Activated naive CD8-positive, alpha-beta T cell treated with anti-CD3 and anti-CD28 coated beads for 36 hours (primary cell): ENCODE data around the gene AMPD1. TPM values are rescaled to one million over a fixed set of nuclear protein-coding genes. Genes with fewer than 3 reads are reported as not detected.
A peak's percentile ranks its signal among the peaks of the same experiment; 100 is the strongest.

Experiments used
- DNase-seq: peaks from one replicate; pipeline ENCODE4 v3.0.0; 2021
- H3K27ac Mint-ChIP-seq: one replicate; pipeline ENCODE4 v1.8.0; 2022; ENCODE audit warnings: mild to moderate bottlenecking, moderate library complexity, mixed read lengths
- H3K27me3 Mint-ChIP-seq: one replicate; pipeline ENCODE4 v1.8.0; 2022; ENCODE audit warnings: mild to moderate bottlenecking, mixed read lengths
- H3K36me3 Mint-ChIP-seq: one replicate; pipeline ENCODE4 v1.8.0; 2021; ENCODE audit warnings: mild to moderate bottlenecking, mixed read lengths
- H3K4me1 Mint-ChIP-seq: one replicate; pipeline ENCODE4 v1.8.0; 2021; ENCODE audit warnings: mixed read lengths
- H3K4me3 Mint-ChIP-seq: one replicate; pipeline ENCODE4 v1.8.0; 2022; ENCODE audit warnings: mild to moderate bottlenecking, moderate library complexity, mixed read lengths
- H3K9me3 Mint-ChIP-seq: one replicate; pipeline ENCODE4 v1.8.0; 2022; ENCODE audit warnings: mixed read lengths
- total RNA-seq, 2 experiments: library from RNA; stranded (reverse); gene quantifications; one replicate each; pipeline ENCODE4 v1.2.3, GENCODE V29; 2021

Gene AMPD1
- total RNA-seq, 2 experiments from 2014 or later = not detected

GRCh38 chr1:114715952-114716303 lies 20.6 kb upstream of the AMPD1 start:
- no peak for DNase-seq
- Mint-ChIP-seq H3K9me3 (no peaks in the 10 kb centered on the region), H3K27ac (peak overlapping the region; percentile 99), H3K4me1 (peaks cover 29% of the 10 kb centered on the region), H3K27me3 (no peaks in the 10 kb centered on the region), H3K36me3 (peaks cover 42% of the 10 kb centered on the region), H3K4me3 (peak overlapping the region; percentile 99)

DNA sequence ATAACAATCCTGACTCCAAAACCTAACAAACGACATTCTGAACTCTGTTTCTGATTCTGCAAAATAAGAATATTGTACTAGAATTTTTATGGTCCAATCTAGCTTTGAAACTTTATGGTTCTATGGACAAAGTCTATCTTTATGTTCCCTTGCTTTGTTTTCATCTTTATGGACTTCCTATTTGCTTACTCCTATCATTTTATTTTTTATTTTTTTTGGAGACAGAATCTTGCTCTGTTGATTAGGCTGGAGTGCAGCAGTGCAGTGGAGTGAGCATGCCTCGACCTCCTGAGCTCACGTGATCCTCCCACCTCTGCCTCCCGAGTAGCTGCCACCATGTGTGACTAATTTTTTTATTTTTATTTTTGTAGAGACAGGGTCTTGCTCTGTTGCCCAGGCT lies 17.6 kb upstream of the AMPD1 start:
- no peaks in the 10 kb centered on the region for H3K9me3 Mint-ChIP-seq
- H3K27me3 Mint-ChIP-seq = no peaks in the 10 kb centered on the region
- no peak overlapping the region for H3K27ac Mint-ChIP-seq
- H3K36me3 Mint-ChIP-seq = peaks cover 33% of the 10 kb centered on the region
- no peak for DNase-seq
- peaks cover 27% of the 10 kb centered on the region for H3K4me1 Mint-ChIP-seq
- H3K4me3 Mint-ChIP-seq = no peak overlapping the region

DNA sequence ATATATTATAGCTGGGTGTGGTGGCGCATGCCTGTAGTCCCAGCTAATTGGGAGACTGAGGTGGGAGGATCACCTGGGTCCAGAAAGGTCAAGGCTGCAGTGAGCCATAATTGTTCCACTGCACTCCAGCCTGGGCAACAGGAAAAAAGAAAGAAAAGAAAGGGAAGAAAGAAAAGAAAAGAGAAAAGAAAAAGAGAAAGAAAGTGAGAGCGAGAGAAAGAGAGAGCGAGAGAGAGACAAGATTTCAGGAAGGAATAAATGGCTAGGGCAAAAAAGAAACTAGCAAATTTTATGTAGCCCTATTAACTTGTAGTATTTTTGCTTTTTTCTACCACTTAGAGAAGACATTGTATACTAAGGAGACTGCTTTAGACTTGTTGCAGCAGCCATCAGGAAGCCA lies 15.0 kb upstream of the AMPD1 start:
- Mint-ChIP-seq H3K4me1 (peaks cover 21% of the 10 kb centered on the region), H3K27me3 (no peaks in the 10 kb centered on the region), H3K27ac (no peak overlapping the region), H3K36me3 (peaks cover 30% of the 10 kb centered on the region), H3K9me3 (no peaks in the 10 kb centered on the region), H3K4me3 (no peak overlapping the region)
- DNase-seq = no peak

DNA sequence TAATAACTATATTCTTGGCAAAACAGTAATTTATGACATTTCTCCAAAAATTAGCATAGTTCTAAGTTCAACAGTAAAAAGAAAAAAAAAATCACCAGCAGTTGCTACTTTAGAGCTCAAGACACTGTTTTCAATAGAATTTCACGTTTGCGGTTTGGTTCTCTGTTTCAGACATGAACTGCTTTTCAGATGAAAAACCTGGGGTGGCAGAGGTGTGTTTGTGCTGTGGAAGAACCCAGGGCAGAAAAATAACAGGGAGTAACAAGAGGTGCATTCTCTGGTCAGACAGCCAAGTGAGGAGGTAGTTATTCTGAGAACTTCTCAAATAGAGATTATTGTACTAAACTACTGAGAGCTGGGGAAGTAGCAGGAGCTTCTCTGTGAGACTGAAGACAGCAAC lies 12.3 kb upstream of the AMPD1 start:
- Mint-ChIP-seq H3K9me3 (no peaks in the 10 kb centered on the region), H3K27me3 (no peaks in the 10 kb centered on the region), H3K4me3 (no peak overlapping the region), H3K4me1 (peaks cover 10% of the 10 kb centered on the region), H3K27ac (no peak overlapping the region), H3K36me3 (peaks cover 22% of the 10 kb centered on the region)
- DNase-seq = no peak

- H3K4me3 Mint-ChIP-seq = no peak overlapping the region
- H3K4me1 Mint-ChIP-seq = peaks cover 9% of the 10 kb centered on the region
- peaks cover 11% of the 10 kb centered on the region for H3K36me3 Mint-ChIP-seq
- no peaks in the 10 kb centered on the region for H3K27me3 Mint-ChIP-seq
- H3K27ac Mint-ChIP-seq = no peak overlapping the region
- no peak for DNase-seq
- H3K9me3 Mint-ChIP-seq = no peaks in the 10 kb centered on the region
Measured at GRCh38 chr1:114703242-114703641, 7.9 kb upstream of the AMPD1 start.

DNA sequence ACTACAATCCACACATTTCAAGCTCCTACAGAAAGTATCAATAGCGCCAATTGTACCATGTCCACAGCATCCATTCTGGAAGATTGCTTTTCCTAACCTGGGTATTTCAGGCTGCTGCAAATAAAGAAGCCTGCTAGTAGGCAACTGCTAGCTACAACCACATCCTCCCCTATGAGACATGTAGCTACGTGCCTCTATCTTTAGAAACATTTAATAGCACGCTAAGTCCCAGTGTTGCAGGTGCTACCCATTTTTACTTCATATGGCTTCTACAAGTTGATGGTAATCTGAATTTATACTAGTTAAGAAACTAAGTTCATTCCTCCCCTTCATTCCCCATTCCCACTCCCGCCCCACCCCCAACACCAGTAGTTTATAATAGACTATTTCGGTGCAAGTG lies 7.4 kb upstream of the AMPD1 start:
- H3K36me3 Mint-ChIP-seq = peaks cover 10% of the 10 kb centered on the region
- H3K27me3 Mint-ChIP-seq = no peaks in the 10 kb centered on the region
- DNase-seq = no peak
- H3K4me1 Mint-ChIP-seq = peaks cover 8% of the 10 kb centered on the region
- H3K27ac Mint-ChIP-seq = no peak overlapping the region
- no peak overlapping the region for H3K4me3 Mint-ChIP-seq
- H3K9me3 Mint-ChIP-seq = no peaks in the 10 kb centered on the region

GRCh38 chr1:114701931-114702330 lies 6.6 kb upstream of the AMPD1 start:
- H3K4me1 Mint-ChIP-seq = peaks cover under 1% of the 10 kb centered on the region
- no peak for DNase-seq
- H3K9me3 Mint-ChIP-seq = no peaks in the 10 kb centered on the region
- no peak overlapping the region for H3K4me3 Mint-ChIP-seq
- no peak overlapping the region for H3K27ac Mint-ChIP-seq
- peaks cover 3% of the 10 kb centered on the region for H3K36me3 Mint-ChIP-seq
- H3K27me3 Mint-ChIP-seq = no peaks in the 10 kb centered on the region

GRCh38 chr1:114700036-114700600 lies 4.8 kb upstream of the AMPD1 start:
- DNase-seq = no peak
- Mint-ChIP-seq H3K4me1 (no peaks in the 10 kb centered on the region), H3K9me3 (no peaks in the 10 kb centered on the region), H3K4me3 (no peak overlapping the region), H3K36me3 (no peaks in the 10 kb centered on the region), H3K27ac (no peak overlapping the region), H3K27me3 (peaks cover 5% of the 10 kb centered on the region)

GRCh38 chr1:114696810-114697209 lies 1.5 kb upstream of the AMPD1 start:
- Mint-ChIP-seq H3K4me3 (no peak overlapping the region), H3K4me1 (no peaks in the 10 kb centered on the region), H3K27me3 (peaks cover 5% of the 10 kb centered on the region), H3K9me3 (no peaks in the 10 kb centered on the region), H3K36me3 (no peaks in the 10 kb centered on the region), H3K27ac (no peak overlapping the region)
- no peak for DNase-seq

GRCh38 chr1:114694540-114695310 lies 621 bp downstream of the AMPD1 start:
- H3K27me3 Mint-ChIP-seq = peaks cover 8% of the 10 kb centered on the region
- no peak overlapping the region for H3K4me3 Mint-ChIP-seq
- H3K36me3 Mint-ChIP-seq = no peaks in the 10 kb centered on the region
- H3K4me1 Mint-ChIP-seq = no peaks in the 10 kb centered on the region
- no peak for DNase-seq
- H3K9me3 Mint-ChIP-seq = no peaks in the 10 kb centered on the region
- no peak overlapping the region for H3K27ac Mint-ChIP-seq

DNA sequence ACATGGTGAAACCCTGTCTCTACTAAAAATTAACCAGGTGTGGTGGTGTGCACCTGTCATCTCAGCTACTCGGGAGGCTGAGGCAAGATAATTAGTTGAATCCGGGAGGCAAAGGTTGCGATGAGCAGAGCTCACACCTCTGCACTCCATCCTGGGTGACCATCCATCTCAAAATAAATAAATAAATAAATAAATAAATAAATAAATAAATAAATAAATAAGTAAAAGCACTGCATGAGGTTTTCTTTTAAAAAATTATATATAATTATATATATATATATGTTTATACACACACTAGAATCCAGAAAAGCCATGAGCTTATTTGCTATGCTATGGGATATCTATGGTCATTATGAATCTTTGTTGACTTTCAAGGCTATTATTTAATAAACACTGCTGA lies 2.4 kb downstream of the AMPD1 start:
- no peaks in the 10 kb centered on the region for H3K4me1 Mint-ChIP-seq
- H3K4me3 Mint-ChIP-seq = no peak overlapping the region
- no peak for DNase-seq
- no peaks in the 10 kb centered on the region for H3K9me3 Mint-ChIP-seq
- H3K27ac Mint-ChIP-seq = no peak overlapping the region
- no peaks in the 10 kb centered on the region for H3K36me3 Mint-ChIP-seq
- peaks cover 8% of the 10 kb centered on the region for H3K27me3 Mint-ChIP-seq

DNA sequence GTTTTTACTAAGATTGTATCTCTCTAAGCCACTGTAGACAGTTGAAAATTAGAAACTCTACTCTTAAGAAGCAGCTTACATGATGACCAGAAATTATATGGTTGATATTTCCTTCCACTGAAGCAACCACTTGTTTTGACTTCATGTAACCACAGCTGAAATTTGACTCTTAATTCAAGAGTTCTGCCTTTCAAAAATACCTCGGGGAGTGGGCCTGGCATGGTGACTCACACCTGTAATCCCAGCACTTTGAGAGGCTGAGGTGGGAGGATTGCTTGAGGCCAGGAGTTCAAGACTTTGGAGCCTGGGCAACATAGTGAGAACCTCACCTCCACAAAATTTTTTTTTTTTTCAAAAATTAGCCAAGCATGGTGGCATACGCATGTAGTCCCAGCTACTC lies 4.3 kb downstream of the AMPD1 start:
- Mint-ChIP-seq H3K9me3 (no peaks in the 10 kb centered on the region), H3K27me3 (peaks cover 22% of the 10 kb centered on the region), H3K4me1 (no peaks in the 10 kb centered on the region), H3K4me3 (no peak overlapping the region), H3K27ac (no peak overlapping the region), H3K36me3 (no peaks in the 10 kb centered on the region)
- no peak for DNase-seq

DNA sequence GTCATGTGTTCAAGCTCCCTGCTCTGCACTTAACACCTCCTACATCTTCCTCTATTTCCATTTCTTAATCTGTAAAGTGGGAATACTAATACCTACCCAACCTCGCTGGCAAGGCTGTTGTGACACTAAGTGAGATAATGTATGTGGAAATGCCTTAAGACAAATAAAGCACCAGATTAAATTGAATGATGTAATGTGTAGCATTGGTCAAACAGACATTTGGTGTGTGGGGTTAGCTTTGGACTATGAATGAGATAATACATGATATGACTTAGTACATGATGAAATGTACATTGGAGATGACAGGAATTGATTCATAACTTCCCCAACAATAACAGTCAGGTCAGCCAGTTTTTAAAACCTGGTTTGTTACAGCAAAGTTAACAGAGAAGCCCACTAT lies 5.2 kb downstream of the AMPD1 start:
- H3K4me3 Mint-ChIP-seq = no peak overlapping the region
- no peak for DNase-seq
- peaks cover 24% of the 10 kb centered on the region for H3K27me3 Mint-ChIP-seq
- no peaks in the 10 kb centered on the region for H3K36me3 Mint-ChIP-seq
- H3K27ac Mint-ChIP-seq = no peak overlapping the region
- no peaks in the 10 kb centered on the region for H3K9me3 Mint-ChIP-seq
- H3K4me1 Mint-ChIP-seq = no peaks in the 10 kb centered on the region

DNA sequence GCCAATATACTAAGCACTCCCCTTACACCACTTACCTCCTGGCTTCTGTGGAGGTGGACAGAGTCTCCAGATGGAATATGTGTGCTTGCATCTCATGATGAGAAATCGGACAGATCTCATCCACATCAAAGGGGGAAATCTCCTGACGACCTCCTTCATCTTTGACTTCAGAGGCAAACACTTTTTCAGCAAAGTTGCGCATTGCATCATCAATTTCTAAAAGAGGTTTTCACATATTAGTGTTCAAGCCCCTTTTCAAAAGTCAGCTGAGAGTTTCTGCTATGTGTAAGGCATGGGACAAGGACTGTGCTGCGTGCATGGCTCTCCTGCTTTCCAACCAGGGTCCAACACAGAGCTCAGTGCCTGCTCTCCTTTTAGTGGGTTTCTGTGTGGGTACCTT lies 6.8 kb downstream of the AMPD1 start:
- Mint-ChIP-seq H3K27me3 (peaks cover 25% of the 10 kb centered on the region), H3K4me1 (no peaks in the 10 kb centered on the region)

GRCh38 chr1:114685851-114686250 lies 9.5 kb downstream of the AMPD1 start:
- no peaks in the 10 kb centered on the region for H3K4me1 Mint-ChIP-seq
- no peak overlapping the region for H3K27ac Mint-ChIP-seq
- H3K9me3 Mint-ChIP-seq = no peaks in the 10 kb centered on the region
- H3K36me3 Mint-ChIP-seq = no peaks in the 10 kb centered on the region
- H3K27me3 Mint-ChIP-seq = peaks cover 22% of the 10 kb centered on the region
- no peak for DNase-seq
- H3K4me3 Mint-ChIP-seq = no peak overlapping the region

More for the DNA sequence above, 6.8 kb downstream of the AMPD1 start:
- Mint-ChIP-seq H3K36me3 (no peaks in the 10 kb centered on the region), H3K4me3 (no peak overlapping the region), H3K9me3 (no peaks in the 10 kb centered on the region), H3K27ac (no peak overlapping the region)
- no peak for DNase-seq

DNA sequence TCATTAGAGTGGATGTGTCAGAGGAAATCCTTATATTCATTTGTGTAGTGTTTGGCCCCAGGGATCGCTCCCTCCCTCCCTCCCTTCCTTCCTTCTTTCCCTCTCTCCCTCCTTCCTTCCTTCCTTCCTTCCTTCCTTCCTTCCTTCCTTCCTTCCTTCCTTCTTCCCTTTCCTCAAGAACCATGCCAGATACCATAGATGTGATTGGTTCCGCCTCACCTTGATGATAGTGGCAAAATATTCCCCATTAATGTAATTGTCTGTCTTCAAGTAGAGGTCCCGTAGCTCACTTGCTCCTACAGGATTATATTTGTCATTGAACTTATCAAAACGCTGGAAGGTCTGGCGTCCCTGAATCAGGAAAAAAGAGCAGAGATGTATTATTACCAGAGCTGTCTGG lies 17.7 kb downstream of the AMPD1 start:
- H3K27ac Mint-ChIP-seq = no peak overlapping the region
- peaks cover 13% of the 10 kb centered on the region for H3K27me3 Mint-ChIP-seq
- H3K4me3 Mint-ChIP-seq = no peak overlapping the region
- no peaks in the 10 kb centered on the region for H3K9me3 Mint-ChIP-seq
- no peak for DNase-seq
- no peaks in the 10 kb centered on the region for H3K36me3 Mint-ChIP-seq
- no peaks in the 10 kb centered on the region for H3K4me1 Mint-ChIP-seq
